H1 (cell line): Measurements from ENCODE around the gene ESRP2. TPM values are rescaled to one million over a fixed set of nuclear protein-coding genes. Genes with fewer than 3 reads are reported as not detected.

Source experiments
- CTCF ChIA-PET: fragments of 300-600 bp; sonication (Branson Sonifier 250); formaldehyde crosslinking; loops from one replicate; lab custom pipeline; 2021; ENCODE audit not compliant: partially characterized antibody; lab: Charles Lee
- POLR2A ChIA-PET: fragments of 300-600 bp; sonication (Branson Sonifier 250); formaldehyde crosslinking; loops from one replicate; lab custom pipeline; 2021; ENCODE audit warnings: inconsistent platforms; ENCODE audit not compliant: partially characterized antibody; lab: Charles Lee
- DNase-seq, 2 experiments: peaks; one replicate each; pipeline versions ENCODE4 v3.0.0 to v3.0.0-alpha.2; 2010 to 2022; ENCODE audit warnings: low spot score in 2 of 2, low read depth in 1 of 2, mixed read lengths in 1 of 2
- FAIRE-seq: peaks from 2 replicates; lab custom pipeline; 2011; peaks lifted over from hg19 to GRCh38; lab: Jason Lieb, UNC
- H2AFZ ChIP-seq: 2 replicates; pipeline ENCODE4 v1.8.1; 2012; ENCODE audit warnings: low read length, inconsistent platforms
- H2AK5ac ChIP-seq: 2 replicates; pipeline ENCODE4 v1.6.1; 2013; ENCODE audit warnings: low read depth, low read length
- H2BK120ac ChIP-seq: replicated peaks from 2 replicates; pipeline ENCODE3; 2013; ENCODE audit warnings: low read depth, low read length, inconsistent platforms
- H2BK12ac ChIP-seq: 2 replicates; pipeline ENCODE4 v1.6.1; 2013; ENCODE audit warnings: low read depth, low read length
- H2BK15ac ChIP-seq: 2 replicates; pipeline ENCODE4 v1.6.1; 2013; ENCODE audit warnings: low read length
- H2BK20ac ChIP-seq: 2 replicates; pipeline ENCODE4 v1.6.1; 2013; ENCODE audit warnings: low read length
- H2BK5ac ChIP-seq: 2 replicates; pipeline ENCODE4 v1.6.1; 2013; ENCODE audit warnings: low read depth, low read length
- H3K14ac ChIP-seq: 2 replicates; pipeline ENCODE4 v1.6.1; 2013; ENCODE audit warnings: inconsistent platforms; ENCODE audit not compliant: insufficient read length
- H3K18ac ChIP-seq: 2 replicates; pipeline ENCODE4 v1.6.1; 2013; ENCODE audit warnings: low read length; ENCODE audit errors: extremely low read depth
- H3K23ac ChIP-seq: 2 replicates; pipeline ENCODE4 v1.6.1; 2013; ENCODE audit warnings: inconsistent platforms; ENCODE audit not compliant: insufficient read length
- H3K23me2 ChIP-seq: 2 replicates; pipeline ENCODE4 v1.6.1; 2013; ENCODE audit warnings: low read depth, low read length
- H3K27ac ChIP-seq: 2 replicates; pipeline ENCODE4 v1.6.1; 2011; ENCODE audit warnings: low read depth, low read length, inconsistent platforms
- H3K27me3 ChIP-seq, 4 experiments: replicated peaks in 1 of 4; 1 replicate in 1 of 4; 2 replicates in 3 of 4; pipeline versions ENCODE4 v1.6.1 to v1.8.1; 2011 to 2013; ENCODE audit warnings: low read length in 3 of 4, mild to moderate bottlenecking in 3 of 4, inconsistent platforms in 2 of 4, mixed read lengths in 2 of 4, moderate library complexity in 1 of 4; ENCODE audit not compliant: control insufficient read depth in 3 of 4, insufficient read depth in 3 of 4; ENCODE audit errors: extremely low read depth in 1 of 4
- H3K36me3 ChIP-seq, 4 experiments: 2 replicates each; pipeline versions ENCODE4 v1.6.1 to v1.8.1; 2011 to 2013; ENCODE audit warnings: mild to moderate bottlenecking in 4 of 4, low read length in 3 of 4, moderate library complexity in 2 of 4, control low read depth in 1 of 4, inconsistent platforms in 1 of 4; ENCODE audit not compliant: insufficient read depth in 4 of 4, control insufficient read depth in 2 of 4
- H3K4ac ChIP-seq: replicated peaks from 2 replicates; pipeline ENCODE3; 2013; ENCODE audit warnings: low read length, low read depth, mixed read lengths, inconsistent platforms; ENCODE audit not compliant: insufficient read length
- H3K4me1 ChIP-seq, 4 experiments: replicated peaks in 1 of 4; 1 replicate in 1 of 4; 2 replicates in 3 of 4; pipeline versions ENCODE4 v1.6.1 to v1.8.1; 2011 to 2013; ENCODE audit warnings: low read length in 3 of 4, inconsistent platforms in 2 of 4, mixed read lengths in 1 of 4; ENCODE audit not compliant: insufficient read depth in 4 of 4, control insufficient read depth in 3 of 4
- H3K4me2 ChIP-seq, 2 experiments: 2 replicates each; pipeline versions ENCODE4 v1.6.1 to v1.8.1; 2011 to 2013; ENCODE audit warnings: low read depth in 2 of 2, low read length in 2 of 2, control low read depth in 1 of 2, inconsistent platforms in 1 of 2, mild to moderate bottlenecking in 1 of 2; ENCODE audit not compliant: insufficient read depth in 1 of 2
- H3K4me3 ChIP-seq, 4 experiments: fragments of 200-600, 300-600 bp in 1 of 4; sonication (generic), shearing (Covaris generic), sonication (Bioruptor Twin) in 1 of 4; 2 replicates each; pipeline versions ENCODE4 v1.5.1 to v1.8.1; 2011 to 2016; ENCODE audit warnings: low read length in 4 of 4, low read depth in 3 of 4, control low read depth in 2 of 4, inconsistent platforms in 2 of 4, mild to moderate bottlenecking in 2 of 4, mixed read lengths in 1 of 4, moderate library complexity in 1 of 4; ENCODE audit not compliant: insufficient read depth in 2 of 4; ENCODE audit errors: extremely low read depth in 1 of 4
- H3K56ac ChIP-seq: replicated peaks from 2 replicates; pipeline ENCODE3; 2013; ENCODE audit warnings: low read depth, mild to moderate bottlenecking, mixed read lengths, low read length, inconsistent platforms; ENCODE audit not compliant: insufficient read length
- H3K79me1 ChIP-seq: 2 replicates; pipeline ENCODE4 v1.6.1; 2013; ENCODE audit warnings: low read depth, low read length, control low read depth
- H3K79me2 ChIP-seq, 2 experiments: 2 replicates each; pipeline versions ENCODE4 v1.6.1 to v1.8.1; 2012 to 2013; ENCODE audit warnings: low read length in 2 of 2, mild to moderate bottlenecking in 2 of 2, inconsistent platforms in 1 of 2; ENCODE audit not compliant: insufficient read depth in 2 of 2, control insufficient read depth in 1 of 2
- H3K9ac ChIP-seq, 4 experiments: replicated peaks in 1 of 4; 1 replicate in 1 of 4; 2 replicates in 3 of 4; pipeline versions ENCODE4 v1.6.1 to v1.8.1; 2011 to 2013; ENCODE audit warnings: low read depth in 3 of 4, low read length in 3 of 4, control low read depth in 2 of 4, mild to moderate bottlenecking in 2 of 4, moderate library complexity in 2 of 4, inconsistent platforms in 1 of 4; ENCODE audit errors: extremely low read depth in 1 of 4
- H3K9me3 ChIP-seq, 2 experiments: 2 replicates each; pipeline versions ENCODE4 v1.6.1 to v1.8.1; 2012 to 2013; ENCODE audit warnings: mild to moderate bottlenecking in 2 of 2, moderate library complexity in 2 of 2, control low read depth in 1 of 2, inconsistent platforms in 1 of 2, low read depth in 1 of 2, low read length in 1 of 2, mixed read lengths in 1 of 2; ENCODE audit not compliant: insufficient read depth in 2 of 2
- H4K20me1 ChIP-seq, 2 experiments: replicated peaks in 1 of 2; 2 replicates each; pipeline versions ENCODE3 to v1.8.1; 2011 to 2013; ENCODE audit warnings: inconsistent platforms in 2 of 2, low read length in 2 of 2, mild to moderate bottlenecking in 1 of 2; ENCODE audit not compliant: insufficient read depth in 2 of 2, control insufficient read depth in 1 of 2
- H4K5ac ChIP-seq: 2 replicates; pipeline ENCODE4 v1.6.1; 2013; ENCODE audit warnings: low read length, low read depth, mixed read lengths, inconsistent platforms; ENCODE audit not compliant: insufficient read length
- H4K8ac ChIP-seq: 2 replicates; pipeline ENCODE4 v1.8.0; 2013; ENCODE audit warnings: mild to moderate bottlenecking, moderate library complexity, low read length, inconsistent platforms; ENCODE audit not compliant: insufficient read depth; ENCODE audit errors: extremely low read depth
- H4K91ac ChIP-seq: replicated peaks from 2 replicates; pipeline ENCODE3; 2013; ENCODE audit warnings: low read length, mixed read lengths, inconsistent platforms; ENCODE audit not compliant: insufficient read length
- CHD1 ChIP-seq: IDR thresholded peaks from 2 replicates; pipeline ENCODE4 v1.6.1; 2012; ENCODE audit warnings: low read depth, low read length, improper control_type of control experiment
- CHD2 ChIP-seq: IDR thresholded peaks from 2 replicates; pipeline ENCODE4 v1.6.1; 2012; ENCODE audit warnings: low read length, improper control_type of control experiment
- EP300 ChIP-seq, 2 experiments: IDR thresholded peaks; 1 replicate in 1 of 2; 2 replicates in 1 of 2; pipeline ENCODE4 v1.6.1; 2011 to 2012; ENCODE audit warnings: low read depth in 2 of 2, low read length in 2 of 2, mild to moderate bottlenecking in 2 of 2, borderline replicate concordance in 1 of 2, inconsistent platforms in 1 of 2, moderate library complexity in 1 of 2
- FOSL1 ChIP-seq: IDR thresholded peaks from 2 replicates; pipeline ENCODE4 v1.6.1; 2011; ENCODE audit warnings: mild to moderate bottlenecking, low read depth, low read length, moderate library complexity; ENCODE audit not compliant: insufficient read depth
- GABPA ChIP-seq: IDR thresholded peaks from 2 replicates; pipeline ENCODE4 v1.6.1; 2011; ENCODE audit warnings: mild to moderate bottlenecking, low read length, moderate library complexity, borderline replicate concordance; ENCODE audit not compliant: insufficient read depth
- JUND ChIP-seq: IDR thresholded peaks from 2 replicates; pipeline ENCODE4 v1.6.1; 2011; ENCODE audit warnings: mild to moderate bottlenecking, improper control_type of control experiment, low read length
- KDM1A ChIP-seq: fragments of 200-600, 300-600 bp; sonication (generic); IDR thresholded peaks from 2 replicates; pipeline ENCODE4 v1.7.1; 2016; ENCODE audit warnings: mild to moderate bottlenecking, low read length, borderline replicate concordance
- POU5F1 ChIP-seq: IDR thresholded peaks from 2 replicates; pipeline ENCODE4 v1.6.1; 2011; ENCODE audit warnings: low read depth, mild to moderate bottlenecking, low read length, moderate library complexity
- RBBP5 ChIP-seq: IDR thresholded peaks from 2 replicates; pipeline ENCODE4 v1.7.1; 2012; ENCODE audit warnings: low read depth, mild to moderate bottlenecking, inconsistent platforms, low read length, moderate library complexity, borderline replicate concordance
- SP2 ChIP-seq: IDR thresholded peaks from 2 replicates; pipeline ENCODE4 v1.6.1; 2012; ENCODE audit warnings: mild to moderate bottlenecking, low read length, inconsistent platforms
- TCF12 ChIP-seq: IDR thresholded peaks from 2 replicates; pipeline ENCODE4 v1.6.1; 2011; ENCODE audit warnings: low read depth, mild to moderate bottlenecking, low read length
- TEAD4 ChIP-seq: IDR thresholded peaks from 2 replicates; pipeline ENCODE4 v1.6.1; 2012; ENCODE audit warnings: low read depth, low read length, inconsistent platforms, mixed read lengths
- YY1 ChIP-seq: IDR thresholded peaks from 2 replicates; pipeline ENCODE4 v1.6.1; 2011; ENCODE audit warnings: low read depth, mild to moderate bottlenecking, low read length
- WGBS, 2 experiments: shearing (Covaris generic) in 1 of 2; methylation state at CpG; one replicate each; pipeline versions ENCODE4 v1.1.6 to v1.1.7; 2013 to 2015; ENCODE audit warnings: low lambda C conversion rate in 2 of 2, mixed read lengths in 2 of 2, inconsistent platforms in 1 of 2, low coverage in 1 of 2, missing lambda C conversion rate in 1 of 2; ENCODE audit not compliant: insufficient replicate concordance in 2 of 2, insufficient coverage in 1 of 2, insufficient read length in 1 of 2; ENCODE audit errors: extremely low coverage in 1 of 2, missing lambda C conversion rate in 1 of 2; 5-methylcytosine and 5-hydroxymethylcytosine counted together
- polyA plus RNA-seq, 7 experiments: library from polyadenylated mRNA; depleted of rRNA in 3 of 7; stranded (reverse) in 5 of 7; unstranded in 2 of 7; fragments of >200 nt in 5 of 7; fragments of 200-250 nt in 2 of 7; gene quantifications; 1 replicate in 5 of 7; 2 replicates in 1 of 7; 4 replicates in 1 of 7; pipeline versions ENCODE4 v1.2.1 to v1.2.3, GENCODE V29; 2011 to 2013; ENCODE audit warnings: missing spikeins in 2 of 7, mixed read lengths in 2 of 7
- total RNA-seq: library from RNA; stranded (reverse); fragmentation: NEBNext Ultra II Directional; extraction: Animal tissue kit (Norgen Biotek cat#: 25700); gene quantifications from 2 replicates; pipeline ENCODE4 v1.2.1, GENCODE V29; 2021
- TF ChIP-seq, protein P1 (sequence below): IDR thresholded peaks from 2 replicates; pipeline ENCODE4 v1.6.1; 2012; ENCODE audit warnings: inconsistent platforms

The ESRP2 gene
- total and polyA plus RNA-seq, 2 of the 8 experiments (the other 6 are each of a cell fraction or from before 2014, with no cell fraction given) = 35.1 to 45.8 TPM

DNA sequence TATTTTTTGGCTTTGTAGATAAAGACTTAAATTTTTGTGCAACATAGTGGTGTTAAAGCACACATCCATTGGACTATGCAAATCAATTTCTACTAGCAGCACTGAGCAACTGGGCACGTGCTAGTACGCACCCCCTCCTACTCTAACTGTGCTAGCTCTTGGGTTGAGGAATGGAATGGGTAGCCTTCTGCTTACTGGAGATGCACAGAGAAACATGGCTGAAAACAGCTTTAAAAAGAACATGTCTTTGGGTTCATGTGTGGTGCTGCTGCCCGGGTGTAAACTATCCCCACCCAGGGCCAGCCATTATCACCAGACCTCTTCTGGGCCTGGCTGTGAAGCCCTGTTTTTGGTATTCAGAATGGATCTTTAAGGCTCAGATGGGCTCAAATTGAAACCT is 7.3 kb downstream of the ESRP2 start:
- Histone ChIP-seq H4K91ac (no peak overlapping the region), H3K79me1 (peaks cover 5% of the 10 kb centered on the region; the same call in 1 of the 2 replicates), H2BK5ac (no peak overlapping the region), H4K8ac (no peak overlapping the region), H4K5ac (no peak overlapping the region), H3K18ac (no peak overlapping the region), H2BK12ac (no peak overlapping the region), H3K27me3 (no peaks in the 10 kb centered on the region), H2AFZ (no peak overlapping the region), H3K36me3 (peaks cover 9 to 40% (median 29%) of the 10 kb centered on the region in 4 experiments), H3K4me1 (peaks cover 0 to 5% (median 1%) of the 10 kb centered on the region in 4 experiments; a peak in 3 of 7 replicates), H4K20me1 (peaks cover 12 to 21% of the 10 kb centered on the region in 2 experiments), H3K79me2 (peaks cover 5 to 7% of the 10 kb centered on the region in 2 experiments), H3K9ac (no peak overlapping the region), H3K4me3 (no peak overlapping the region), H3K23me2 (no peaks in the 10 kb centered on the region), H3K23ac (no peak overlapping the region), H3K4ac (no peak overlapping the region), H3K4me2 (no peak overlapping the region), H2BK120ac (no peak overlapping the region), H2BK15ac (no peak overlapping the region), H3K14ac (no peak overlapping the region), H3K27ac (no peak overlapping the region), H3K56ac (no peak overlapping the region), H3K9me3 (no peaks in the 10 kb centered on the region), H2BK20ac (no peak overlapping the region), H2AK5ac (no peak overlapping the region)
- ChIA-PET POLR2A (interaction anchor here (0.6 to 4.4 kb wide), 7 partner anchors 8 to 352 kb away, joined by 3 to 20 read pairs (median 3); partner anchors contain the start of gene NFATC3), CTCF (interaction anchor here (0.6 to 5.6 kb wide), 24 partner anchors 9 to 294 kb away, joined by 3 to 68 read pairs (median 4); partner anchors contain the start of gene NFATC3)
- FAIRE-seq (no peak), DNase-seq (no peak)
- WGBS, 2 experiments = 100% methylated on average over 3 of the region's 3 CpGs; no CpG with 5 or more reads in 1 of the 2 experiments
- TF ChIP-seq CHD2 = no peak
- TF ChIP-seq YY1 = no peak
- no peak for TF ChIP-seq RBBP5
- TF ChIP-seq FOSL1 = no peak
- no peak for TF ChIP-seq JUND
- no peak for TF ChIP-seq CHD1
- no peak for TF ChIP-seq SP2
- TF ChIP-seq GABPA = no peak
- TF ChIP-seq TEAD4 = no peak
- no peak for TF ChIP-seq EP300 (IDR thresholded peaks at IDR 0.05; ENCODE audit: borderline replicate concordance in 1 of 2, low read depth in 2 of 2, low read length in 2 of 2)
- TF ChIP-seq KDM1A = no peak
- no peak for TF ChIP-seq TCF12
- no peak for TF ChIP-seq POU5F1
- TF ChIP-seq, protein P1, sequence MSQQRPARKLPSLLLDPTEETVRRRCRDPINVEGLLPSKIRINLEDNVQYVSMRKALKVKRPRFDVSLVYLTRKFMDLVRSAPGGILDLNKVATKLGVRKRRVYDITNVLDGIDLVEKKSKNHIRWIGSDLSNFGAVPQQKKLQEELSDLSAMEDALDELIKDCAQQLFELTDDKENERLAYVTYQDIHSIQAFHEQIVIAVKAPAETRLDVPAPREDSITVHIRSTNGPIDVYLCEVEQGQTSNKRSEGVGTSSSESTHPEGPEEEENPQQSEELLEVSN = no peak
